A172 (cell line): Measurements from ENCODE around the gene PDGFA. TPM values are rescaled to one million over a fixed set of nuclear protein-coding genes. Genes with fewer than 3 reads are reported as not detected.

Experiments
- DNase-seq: peaks from one replicate; pipeline ENCODE4 v3.0.0-alpha.2; 2015; ENCODE audit warnings: low spot score
- total RNA-seq: library from RNA; depleted of rRNA; stranded (reverse); fragments of >200 nt; shearing (Covaris generic); gene quantifications from 2 replicates; pipeline ENCODE4 v1.2.3, GENCODE V29; 2014

PDGFA gene
- total RNA-seq, 1 experiment from 2014 or later = 39.2 TPM

DNA sequence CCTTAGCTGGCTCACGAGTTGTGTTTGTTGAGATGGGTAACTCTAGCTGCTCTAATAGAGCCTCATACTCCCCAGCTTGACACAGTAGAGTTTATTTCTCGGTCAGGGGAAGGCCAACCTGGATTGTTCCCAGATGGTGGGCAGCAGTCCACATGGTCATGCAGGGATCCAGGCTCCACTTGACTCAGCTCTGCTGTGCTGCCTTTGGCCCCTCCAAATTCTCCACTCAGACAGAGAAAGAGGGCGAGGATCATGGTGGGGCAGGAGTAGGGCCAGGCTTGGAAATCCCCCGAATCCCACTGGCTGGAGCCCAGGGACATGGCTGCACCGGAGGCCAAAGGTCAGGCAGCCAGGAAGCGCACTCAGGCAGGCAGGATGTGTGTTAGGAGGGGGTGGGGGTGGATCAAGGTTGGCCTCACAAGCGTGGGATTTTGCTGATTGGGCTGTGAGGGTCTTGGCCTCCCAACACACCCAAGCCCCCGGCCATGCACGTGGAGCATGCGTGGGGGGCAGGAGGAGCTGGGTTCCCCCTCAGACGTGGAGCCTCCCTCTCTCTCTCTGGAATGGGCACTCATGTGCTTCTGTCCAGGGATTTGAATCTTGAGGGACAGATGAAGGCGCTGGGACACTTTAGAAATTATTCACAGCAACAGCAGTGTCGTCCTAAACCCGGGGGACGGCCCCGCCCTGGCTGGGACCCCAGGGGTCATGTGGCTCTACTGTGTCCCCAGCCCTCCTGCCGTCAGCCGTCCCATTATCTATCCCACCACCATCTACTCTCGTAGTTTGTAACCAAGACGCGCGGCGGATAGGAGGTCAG, 44.8 kb downstream of the PDGFA start:
- no peak for DNase-seq

DNA sequence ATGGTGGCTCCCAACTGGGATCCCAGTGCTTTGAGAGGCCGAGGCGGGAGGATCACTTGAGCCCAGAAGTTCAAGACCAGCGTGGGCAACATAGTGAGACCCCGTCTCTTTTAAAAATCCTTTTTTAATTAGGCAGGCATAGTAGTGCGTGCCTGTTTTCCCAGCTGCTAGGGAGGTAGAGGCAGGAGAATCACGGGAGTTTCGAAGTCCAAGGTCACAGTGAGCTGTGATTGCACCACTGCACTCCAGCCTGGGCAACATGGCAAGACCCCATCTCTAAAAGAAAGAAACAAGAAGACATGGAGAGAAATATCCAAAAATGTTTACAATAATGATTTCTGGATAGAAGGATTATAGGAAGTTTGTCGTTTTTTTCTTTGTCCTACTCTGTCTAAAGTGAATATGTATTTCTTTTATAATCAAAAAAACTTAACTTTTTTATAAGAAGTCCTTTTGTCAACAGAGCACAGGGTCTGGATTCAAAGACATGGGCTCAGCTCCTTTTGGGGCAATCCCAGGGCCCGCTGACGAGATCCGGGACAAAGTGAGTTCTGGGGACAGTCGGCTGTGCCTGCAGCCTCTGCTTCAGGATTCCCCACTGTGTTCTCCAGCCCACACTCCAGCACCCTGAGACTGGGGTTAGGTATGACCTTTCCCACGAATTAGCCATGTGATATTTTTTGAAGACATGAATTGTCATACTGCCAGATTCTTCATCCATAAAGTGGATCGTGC, 45.6 kb downstream of the PDGFA start:
- no peak for DNase-seq

DNA sequence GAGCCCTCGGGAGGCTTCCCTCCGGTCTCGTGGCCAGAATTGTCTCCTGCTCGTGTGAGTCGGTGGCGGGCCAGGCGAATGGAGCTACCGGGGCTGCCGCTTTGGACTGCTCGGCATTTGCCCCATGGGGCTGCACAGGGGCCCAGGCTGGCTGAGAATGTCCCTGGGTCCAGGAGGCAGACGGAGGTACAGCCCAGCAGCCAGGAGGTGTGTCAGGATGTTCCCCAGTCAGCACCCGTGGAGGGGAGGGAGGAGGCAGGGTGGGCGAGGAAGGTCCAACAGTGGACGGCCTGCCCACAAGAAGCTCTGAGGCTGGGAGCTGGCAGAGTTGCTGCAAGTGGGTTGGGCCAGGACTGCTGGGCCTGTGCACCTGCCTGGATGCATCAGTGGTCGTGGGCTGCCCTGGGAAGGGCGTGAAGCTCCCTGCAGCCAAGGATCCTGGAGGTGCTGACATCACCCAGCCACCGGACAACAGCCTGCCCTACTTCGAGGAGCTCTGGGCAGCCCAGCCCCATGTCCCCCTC, 46.4 kb downstream of the PDGFA start:
- no peak for DNase-seq

DNA sequence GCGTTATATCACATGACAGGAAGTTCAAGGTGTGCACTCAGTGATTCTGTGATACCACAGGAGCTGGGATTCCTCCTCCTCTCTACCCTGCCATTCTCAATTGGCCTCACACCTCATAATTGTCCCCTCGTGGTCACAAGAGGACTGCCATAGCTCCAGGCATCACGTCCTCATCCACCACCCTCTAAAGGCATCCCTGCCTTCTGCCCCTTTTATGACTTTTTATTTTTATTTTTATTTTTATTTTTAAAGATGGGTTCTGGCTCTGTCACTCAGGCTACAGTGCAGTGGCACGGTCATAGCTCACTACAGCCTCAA, 47.0 kb downstream of the PDGFA start:
- DNase-seq = no peak

DNA sequence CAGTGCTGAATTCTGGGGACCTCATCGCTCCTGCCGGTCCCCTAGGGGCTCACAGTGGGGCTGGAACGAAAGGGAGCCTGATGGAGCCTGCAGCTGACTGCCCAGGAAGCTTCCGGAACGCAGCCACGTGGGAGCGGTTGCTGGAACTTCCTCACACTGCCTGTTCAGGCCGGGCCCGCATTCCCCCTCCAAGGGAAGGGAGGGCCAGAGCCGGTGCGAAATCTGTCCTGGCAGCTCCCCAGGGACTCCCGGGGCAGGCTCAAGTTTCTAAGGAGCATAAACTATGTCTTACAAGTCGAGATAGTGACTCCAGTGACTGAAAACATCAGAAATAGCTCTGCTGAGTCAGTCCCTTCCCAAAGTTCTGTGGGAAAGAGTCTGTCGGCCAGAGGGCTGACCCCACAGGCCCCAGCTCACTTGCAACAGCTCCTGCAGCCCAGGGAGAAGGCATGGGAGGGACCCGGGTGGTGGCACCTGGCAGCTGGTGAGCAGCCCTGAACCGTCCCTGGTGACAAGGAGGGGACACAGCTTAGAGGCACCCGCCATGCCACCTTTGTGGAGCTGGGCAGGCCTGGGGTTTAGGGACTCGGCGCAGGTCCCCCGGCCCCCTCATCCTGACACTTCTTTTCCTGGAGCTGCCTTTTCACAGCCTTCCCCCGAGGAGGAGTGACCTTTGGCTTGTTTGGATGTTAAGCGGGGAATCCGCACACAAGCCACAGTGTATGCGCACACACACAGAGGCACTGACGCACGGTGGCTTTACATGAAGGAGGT, 47.6 kb downstream of the PDGFA start:
- DNase-seq = peak; percentile 92

DNA sequence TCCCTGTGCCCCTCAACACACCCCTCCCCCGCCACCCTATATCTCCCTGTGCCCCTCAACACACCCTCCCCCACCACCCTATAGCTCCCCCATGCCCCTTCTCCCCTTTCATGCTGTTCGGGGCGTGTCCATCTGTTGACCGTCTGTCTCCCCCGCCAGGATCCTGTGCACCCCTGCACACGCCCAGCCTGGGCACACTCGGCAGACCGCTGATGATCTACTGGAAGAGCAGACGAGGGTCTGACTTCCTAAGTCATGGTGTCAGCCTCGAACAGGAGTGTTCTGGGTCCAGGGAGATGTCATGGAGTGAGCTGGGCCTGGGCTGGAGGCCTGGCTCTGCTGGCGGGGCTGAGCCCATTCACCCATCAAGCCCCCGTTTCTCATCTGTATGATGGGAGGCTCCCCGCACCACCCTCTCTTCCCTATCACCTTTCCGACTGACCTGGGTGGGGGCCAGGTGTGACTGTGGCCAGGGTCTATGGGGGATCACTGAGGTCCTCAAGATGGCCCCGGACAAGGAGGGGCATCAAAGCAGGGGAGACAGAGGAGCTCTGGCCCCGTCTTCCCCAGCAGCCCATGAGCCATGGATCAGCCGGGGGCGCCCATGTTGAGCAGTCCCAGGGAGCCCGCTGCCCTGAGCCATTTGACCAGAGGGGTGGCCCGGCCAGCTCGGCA, 48.3 kb downstream of the PDGFA start:
- DNase-seq = no peak

DNA sequence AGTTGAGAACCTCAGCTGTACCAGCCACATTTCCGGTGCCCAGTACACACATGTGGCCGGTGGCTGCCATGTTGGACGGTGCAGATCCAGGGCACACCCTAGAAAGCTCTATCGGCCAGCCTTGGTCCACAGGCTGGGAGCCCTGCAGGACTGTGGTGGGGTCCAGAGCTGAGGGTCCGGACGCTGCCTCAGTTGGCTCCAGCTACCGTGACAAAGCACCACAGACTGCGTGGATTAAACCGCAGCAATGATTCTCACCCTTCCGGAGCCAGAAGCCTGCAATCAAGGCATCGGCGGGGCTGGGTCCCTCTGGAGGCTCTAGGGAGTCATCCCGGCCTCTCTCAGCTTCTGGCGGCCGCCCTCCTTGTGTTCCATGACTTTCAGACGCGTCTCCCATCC, 50.1 kb downstream of the PDGFA start:
- DNase-seq = no peak

DNA sequence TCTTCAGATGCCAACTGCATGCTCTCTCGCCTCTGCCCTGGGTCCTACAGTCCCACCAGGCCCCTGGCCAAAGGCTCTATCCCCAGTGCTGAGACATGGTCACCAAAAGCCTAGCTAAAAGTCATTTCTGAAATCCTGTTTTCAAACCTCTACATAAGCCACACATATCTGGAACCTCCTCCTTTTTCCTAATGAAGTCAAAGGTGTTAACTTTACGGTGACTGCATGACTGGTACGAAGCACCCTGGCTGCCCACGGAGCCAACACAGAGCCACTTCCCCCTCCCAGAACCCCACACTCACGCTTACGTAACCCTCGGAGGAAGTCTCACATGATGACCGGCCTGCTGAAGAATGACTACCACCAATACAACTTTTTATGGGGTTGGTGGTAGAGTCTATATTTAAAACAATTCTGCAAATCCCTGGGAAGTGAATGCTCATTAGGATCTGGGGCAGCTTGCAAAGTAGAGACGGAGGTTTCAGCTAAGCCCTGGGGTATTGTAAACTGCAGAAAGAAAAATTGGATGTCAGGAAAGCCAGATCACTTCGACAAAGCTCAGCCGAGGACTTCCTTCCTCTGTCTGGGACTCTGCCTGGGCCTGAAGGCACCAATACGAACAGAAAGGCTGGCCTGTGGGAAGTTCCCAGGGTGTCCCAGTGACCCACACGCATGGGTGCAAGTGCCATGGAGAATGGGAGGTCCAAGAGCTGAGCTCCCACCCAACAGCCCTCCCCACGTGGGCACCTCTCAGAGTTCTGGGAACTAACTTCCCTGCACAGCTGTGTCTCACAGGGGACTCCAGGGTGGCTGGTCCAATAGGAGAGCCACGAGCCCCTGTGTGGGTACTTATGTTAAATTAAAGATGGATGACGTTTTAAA, 50.7 kb downstream of the PDGFA start:
- DNase-seq = peak; percentile 66

DNA sequence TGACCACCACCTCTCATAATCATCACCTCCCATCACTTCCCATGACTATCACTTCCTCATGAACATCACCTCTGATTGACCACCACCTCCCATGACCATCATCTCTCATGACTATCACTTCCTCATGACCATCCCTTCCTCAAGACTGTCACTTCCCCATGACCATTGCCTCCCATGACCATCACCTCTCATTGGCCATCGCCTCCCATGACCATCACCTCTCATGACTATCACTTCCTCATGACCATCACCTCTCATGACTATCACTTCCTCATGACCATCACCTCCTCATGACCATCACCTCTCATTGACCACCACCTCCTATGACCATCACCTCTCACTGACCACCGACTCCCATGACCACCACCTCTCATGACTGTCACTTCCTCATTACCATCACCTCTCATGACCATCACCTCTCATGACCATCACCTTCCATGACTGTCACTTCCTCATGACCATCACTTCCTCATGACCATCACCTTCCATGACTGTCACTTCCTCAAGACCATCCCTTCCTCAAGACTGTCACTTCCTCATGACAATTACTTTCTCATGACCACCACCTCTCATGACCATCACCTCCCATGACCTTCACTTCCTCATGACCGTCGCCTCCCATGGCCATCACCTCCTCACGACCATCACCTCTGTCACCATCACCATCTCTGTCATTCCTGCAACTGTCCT, 51.6 kb downstream of the PDGFA start:
- no peak for DNase-seq

DNA sequence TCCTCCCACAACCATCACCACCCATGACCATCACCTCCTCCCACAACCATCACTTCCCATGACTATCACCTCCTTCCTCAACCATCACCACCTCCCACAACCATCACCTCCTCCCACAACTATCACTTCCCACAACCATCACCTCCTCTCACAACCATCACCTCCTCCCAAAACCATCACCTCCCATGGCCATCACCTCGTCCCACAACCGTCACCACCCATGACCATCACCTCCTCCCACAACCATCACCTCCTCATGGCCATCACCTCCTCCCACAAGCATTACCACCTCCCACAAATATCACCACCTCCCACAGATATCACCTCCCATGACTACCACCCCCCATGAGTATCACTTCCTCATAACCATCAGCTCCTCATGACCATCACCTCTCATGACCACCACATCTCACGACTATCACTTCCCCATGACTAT, 52.2 kb downstream of the PDGFA start:
- DNase-seq = no peak

DNA sequence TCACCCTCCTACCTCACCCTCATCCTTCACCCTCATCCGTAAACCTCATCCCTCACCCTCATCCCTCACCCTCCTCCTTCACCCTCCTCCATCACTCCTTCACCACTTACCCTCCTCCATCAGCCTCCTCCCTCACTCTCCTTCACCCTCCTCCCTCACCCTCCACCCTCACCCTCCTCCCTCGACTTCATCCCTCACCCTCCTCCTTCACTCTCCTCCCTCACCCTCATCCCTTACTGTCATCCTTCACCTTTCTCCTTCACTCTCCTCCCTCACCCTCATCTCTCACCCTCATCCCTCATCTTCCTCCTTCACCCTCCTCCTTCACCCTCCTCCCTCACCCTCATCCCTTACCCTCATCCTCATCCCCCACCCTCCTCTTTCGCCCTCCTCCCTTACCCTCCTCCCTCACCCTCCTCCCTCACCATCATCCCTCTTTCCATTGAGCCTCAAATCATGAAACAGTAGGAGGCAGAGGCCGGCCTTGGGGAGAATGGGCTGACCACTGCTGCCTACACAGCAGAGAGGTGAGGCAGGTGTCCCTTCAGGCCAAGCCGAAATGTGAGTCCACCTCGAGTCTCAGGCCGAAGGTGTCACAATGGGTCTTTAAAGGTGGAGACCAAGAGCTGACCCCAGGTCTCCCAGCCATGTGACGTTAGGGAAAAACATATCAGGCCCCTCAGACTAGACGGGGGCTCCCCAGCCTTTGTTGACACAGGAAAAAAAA, 53.0 kb downstream of the PDGFA start:
- no peak for DNase-seq

DNA sequence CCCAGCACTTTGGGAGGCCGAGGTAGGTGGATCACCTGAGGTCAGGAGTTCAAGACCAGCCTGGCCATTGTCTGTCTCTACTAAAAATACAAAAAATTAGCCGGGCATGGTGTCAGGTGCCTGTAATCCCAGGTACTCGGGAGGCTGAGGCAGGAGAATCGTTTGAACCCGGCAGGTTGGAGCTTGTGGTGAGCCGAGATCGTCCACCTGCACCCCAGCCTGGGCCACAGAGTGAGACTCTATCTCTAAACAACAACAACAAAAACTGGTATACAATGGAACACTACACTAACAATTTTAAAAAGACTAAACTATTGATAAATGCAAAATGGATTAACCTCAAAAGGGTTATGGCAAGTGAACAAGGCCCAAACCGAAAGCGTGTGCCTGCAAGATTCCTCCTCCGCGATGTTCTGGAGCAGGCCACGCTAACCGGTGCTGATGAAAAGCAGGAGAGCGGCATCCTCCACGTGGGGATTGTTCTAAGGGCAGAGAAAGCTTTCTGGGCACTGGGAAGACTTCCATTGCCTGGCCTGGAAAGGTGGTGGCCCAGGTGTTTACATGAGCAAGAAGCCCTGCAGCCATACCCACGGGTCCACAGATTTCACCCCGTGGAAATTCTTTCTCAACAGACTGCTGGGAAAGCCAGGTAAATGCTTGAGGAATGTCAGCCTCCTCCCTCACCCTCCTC, 53.8 kb downstream of the PDGFA start:
- no peak for DNase-seq

DNA sequence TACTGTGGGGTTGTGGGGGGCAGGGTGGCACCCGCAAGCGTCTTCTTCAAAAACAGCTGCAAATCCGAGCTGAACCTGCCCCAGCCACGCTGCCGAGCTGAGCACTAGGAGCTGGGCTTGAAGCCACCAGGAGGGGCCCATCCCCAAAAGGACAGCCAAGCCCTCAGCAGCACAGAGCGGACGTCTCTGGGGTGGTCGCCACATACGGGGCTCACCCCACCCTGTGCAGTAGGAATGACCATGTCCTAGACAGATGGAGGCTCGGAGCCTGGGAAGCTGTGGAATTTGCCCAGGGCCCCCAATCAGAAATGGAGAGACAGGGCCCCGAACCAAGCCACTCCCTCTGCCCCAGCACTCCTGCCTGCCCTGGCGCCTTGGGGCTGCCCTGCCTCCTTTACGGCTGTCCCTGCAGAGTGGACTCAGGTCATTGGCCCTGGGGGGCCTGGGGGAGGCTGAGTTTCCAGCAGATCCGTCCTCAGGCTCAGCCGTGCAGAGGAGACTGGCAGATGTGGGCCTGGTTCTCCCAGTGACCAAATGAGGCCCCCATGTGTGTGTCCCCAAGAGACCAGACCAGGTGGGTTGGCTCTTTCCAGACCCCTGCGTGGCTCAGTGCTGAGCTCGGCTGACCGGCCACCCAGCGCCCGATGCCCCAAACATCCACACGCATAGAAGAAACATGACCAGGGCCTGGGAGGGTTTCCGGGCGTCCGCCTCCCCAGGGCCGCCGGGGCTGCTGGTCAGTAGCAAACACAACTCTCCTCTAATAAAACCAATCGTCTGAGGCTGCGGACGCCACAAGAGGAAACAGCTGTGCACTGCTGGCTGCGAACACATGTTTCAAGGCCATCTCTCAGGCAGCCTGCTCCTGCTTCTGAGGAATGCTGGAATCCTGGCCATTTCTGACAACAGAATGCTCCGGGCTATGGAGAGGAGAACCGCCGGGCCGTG, 54.9 kb downstream of the PDGFA start:
- DNase-seq = no peak

DNA sequence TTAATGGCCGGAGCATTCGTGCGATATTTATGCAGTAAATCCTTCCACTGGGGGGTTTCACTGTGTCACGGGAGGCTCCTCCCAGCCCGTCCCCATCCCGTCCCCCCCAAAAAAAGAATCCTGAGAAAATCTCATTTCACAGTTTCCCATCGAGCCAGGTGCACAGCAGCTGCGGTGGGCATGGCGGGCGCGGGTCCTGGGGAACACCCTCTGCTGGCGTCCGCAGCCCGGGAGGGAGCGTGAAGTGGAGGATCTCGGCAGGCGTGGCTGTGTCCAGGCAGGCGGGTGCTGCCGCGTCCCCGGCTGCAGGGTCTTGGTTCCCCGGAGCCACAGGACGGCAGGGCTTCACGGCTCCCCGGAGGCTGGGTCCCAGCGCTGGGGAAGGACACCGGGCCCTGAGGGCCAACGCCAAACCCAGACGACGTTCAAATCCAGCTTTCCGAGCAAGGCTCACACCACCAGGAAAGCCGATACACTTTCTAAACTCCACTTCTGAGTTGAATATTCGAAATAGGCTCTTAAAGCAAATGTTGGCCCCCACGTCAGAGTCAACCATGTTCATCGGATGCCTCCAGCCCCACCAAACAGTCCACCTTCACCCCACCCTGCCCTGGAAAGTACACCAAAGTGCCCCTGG, 55.7 kb downstream of the PDGFA start:
- no peak for DNase-seq

DNA sequence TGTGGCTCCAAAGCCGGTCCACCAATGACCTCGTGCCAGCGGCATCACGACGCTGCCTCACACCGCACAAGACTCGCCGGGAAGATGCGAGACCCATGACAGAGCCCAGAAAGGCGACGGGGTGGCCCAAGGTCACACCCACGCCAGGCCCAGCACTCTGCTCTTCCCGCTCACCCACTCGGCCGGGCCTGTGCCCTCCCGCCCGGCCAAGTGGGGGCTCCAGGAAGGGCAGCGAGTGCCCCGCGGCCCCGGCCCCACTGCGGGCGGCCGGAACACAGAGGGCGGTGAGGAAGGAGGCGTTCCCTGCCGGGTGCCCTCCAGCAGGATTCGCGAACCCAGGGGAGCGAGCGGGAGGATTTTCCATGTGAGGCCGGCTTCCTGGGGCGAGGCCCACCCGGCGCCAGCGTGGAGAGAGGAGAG, 56.3 kb downstream of the PDGFA start:
- no peak for DNase-seq

DNA sequence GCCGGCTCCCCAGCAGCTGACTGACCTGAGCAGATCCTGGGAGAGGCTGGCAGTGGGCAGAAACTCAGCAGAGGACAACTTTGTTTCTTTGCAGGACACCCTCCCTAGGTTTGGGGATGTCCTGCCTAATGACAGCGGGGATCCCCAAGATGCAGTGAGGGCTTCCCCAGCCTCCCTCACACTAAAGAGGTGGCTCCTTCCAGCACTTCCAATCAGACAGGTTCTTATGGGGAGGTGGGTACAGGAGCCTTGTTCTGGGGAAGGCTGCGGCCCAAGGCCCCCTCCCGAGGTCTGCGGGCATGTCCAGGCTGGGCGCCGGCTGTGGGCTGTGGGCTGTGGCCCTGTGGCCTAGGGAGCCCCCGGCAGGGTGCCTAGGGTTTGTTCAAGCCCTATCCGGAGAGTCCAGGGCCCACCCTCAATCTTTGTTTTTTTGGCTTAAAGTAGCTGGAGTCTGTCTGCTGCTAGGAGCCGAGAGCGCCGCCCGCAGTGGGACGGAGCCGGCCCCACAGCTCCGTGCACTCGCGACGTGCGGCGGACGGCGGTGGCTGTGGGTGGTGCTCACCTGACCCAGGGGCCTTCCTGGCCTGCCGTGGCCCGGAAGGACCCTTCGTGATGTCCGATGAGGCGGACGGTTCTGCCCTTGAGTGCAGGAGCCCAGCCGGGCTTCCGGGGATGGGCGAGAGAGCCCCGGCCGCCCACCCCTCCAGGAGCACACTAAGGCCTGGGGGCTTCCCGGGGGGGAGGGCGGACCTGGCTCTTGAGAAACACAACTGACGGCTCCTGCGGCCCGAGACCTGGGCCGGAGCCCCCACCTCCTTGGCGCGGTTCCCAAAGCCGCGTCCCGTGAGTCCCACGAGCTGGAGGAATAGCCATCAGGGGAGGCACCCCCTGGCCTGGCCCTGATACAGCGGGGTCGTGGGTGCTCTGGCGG, 57.2 kb downstream of the PDGFA start:
- no peak for DNase-seq
